HG03460 (cell line): Measurements from ENCODE around the gene SLC6A1.

ENCODE experiments used
- ATAC-seq: cut with Tn5 transposase; IDR thresholded peaks from one replicate; pipeline ENCODE4 v1.9.1; 2021; ENCODE audit not compliant: unreplicated experiment

Gene SLC6A1

DNA sequence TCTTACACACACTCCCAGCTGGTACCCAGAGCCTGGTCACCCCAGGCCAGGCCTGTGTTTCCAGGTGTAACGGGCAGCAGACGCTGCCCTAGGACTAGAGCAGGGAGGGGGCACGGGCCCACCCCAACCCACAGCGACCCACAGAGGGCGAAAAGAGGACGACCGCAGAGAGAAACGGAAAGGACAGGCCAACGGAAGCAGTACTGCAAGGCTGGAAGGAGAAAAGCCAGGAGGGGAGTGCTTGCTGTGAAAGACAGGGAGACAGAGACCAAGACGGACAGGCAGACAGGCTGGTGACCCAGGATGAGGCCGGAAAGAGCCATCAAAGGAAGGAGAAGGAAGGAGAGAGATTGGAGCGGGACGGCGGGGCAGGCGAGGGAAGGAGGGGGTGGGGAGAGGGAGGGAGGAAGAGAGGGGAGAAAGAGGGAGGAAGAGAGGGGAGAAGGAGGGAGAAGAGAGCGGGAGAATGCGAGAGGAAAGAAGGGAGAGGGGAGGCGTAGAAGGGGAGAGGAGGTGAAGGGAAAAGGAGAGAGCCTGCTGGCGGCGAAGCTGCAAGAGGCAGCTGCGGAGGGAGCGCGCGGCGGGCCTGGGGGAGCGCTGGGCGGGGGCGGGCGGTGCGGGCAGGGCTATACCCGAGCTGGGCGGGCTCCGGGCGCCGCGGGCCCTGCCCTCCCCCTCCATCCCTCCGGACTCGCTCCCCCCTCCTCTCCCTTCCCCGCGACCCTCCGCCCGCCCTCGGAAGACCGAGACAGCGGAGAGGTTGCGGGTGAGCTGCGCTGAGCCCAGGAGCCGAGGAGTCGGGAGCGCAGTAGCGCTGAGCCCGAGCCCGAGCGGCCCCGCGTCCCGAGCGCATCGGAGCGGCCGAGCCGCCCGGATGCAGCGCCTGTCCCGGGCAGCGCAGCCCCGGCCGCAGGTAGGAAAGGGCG is at the start of gene SLC6A1:
Gene SLC6A1 (plus strand): TSS at position 732 of the 926 bp plus-strand sequence. CDS start 24,464 bp downstream, outside the sequence.
- no peak for ATAC-seq

DNA sequence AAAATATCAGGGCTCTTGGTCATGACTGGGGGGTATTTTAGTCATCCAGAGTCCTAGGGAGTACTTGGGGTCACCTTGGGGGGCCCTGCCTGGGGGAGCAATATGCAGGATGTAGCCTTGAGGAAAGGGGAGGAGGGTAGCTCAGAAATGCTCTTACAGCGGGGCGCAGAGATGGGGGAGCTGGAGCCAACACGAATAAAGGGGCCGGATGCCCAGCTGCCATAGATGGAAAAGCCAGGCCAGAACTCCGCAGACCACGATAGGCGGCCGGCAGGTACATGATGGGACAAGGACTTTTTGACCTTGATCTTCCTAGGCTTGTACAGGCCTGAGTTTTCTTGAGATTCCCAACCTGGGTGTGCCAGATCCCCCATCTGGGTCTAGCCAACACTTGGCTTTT is 47.7 kb upstream of the SLC6A1 start:
- no peak for ATAC-seq

DNA sequence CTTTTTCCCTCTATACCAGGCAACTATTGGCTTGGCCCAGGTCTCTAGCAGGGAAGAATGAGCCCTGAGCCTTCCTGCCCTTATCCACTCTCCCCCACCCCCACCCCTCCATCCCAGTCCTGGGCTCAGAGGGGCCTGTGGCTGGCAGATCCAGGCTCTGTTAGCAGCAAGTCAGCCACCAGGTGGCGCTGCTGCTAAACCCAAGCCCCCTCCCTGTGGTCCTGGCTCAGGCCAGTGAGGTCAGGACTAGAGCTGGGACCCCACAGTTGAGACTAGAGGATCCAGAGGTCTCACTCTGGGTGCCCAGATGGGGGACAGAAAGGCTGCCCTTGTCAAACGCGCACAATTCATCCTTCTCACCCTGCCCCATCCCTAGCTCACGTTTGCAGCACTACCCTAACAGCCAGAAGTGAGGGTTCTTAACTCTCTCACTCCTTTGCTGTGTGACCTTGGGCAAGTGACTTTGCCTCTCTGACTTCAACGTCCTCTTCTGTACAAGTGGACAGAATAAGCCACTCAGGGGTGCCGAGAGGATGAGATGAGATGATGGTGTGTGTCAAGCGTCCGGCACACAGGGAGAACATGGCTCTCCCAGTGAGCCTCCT is 46.8 kb upstream of the SLC6A1 start:
- no peak for ATAC-seq

DNA sequence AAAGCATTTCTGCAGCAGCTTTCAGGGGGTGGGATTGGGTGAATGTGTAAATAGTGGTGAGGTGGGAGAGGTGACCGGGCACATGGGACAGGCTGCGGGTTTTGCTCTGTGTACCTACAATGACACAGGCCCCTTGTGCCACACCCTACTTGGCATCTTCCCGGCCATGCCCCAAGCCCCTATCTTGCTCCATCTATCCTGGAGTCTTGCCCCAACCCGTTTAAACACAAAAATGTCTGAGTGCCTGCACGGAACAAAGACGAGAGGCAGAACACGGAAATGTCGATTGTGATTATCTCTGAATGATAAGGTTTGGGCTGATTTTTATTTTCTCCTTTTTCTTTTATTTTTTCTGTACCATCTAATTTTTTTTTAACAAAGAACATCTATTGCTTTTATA is 46.0 kb upstream of the SLC6A1 start:
- ATAC-seq: no peak

DNA sequence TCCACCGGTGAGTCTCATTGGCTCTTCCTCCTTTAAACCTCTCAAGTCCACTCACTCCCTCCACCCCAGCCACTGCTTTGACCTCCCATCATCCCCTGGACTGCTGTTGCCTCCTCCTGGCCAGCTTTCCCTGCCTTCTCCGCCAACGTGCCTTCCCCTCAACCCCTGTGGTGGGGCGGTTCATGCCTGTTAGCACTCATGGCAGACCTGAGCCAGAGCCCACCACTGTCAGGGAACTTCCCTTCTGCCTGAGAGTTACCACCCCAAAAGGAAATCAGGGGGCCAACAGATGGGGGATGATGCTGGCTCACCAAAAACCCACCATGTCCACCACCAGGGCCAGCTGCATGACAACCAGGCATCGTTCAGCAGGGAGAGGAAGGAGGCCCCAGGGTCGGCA is 44.2 kb upstream of the SLC6A1 start:
- ATAC-seq: no peak

DNA sequence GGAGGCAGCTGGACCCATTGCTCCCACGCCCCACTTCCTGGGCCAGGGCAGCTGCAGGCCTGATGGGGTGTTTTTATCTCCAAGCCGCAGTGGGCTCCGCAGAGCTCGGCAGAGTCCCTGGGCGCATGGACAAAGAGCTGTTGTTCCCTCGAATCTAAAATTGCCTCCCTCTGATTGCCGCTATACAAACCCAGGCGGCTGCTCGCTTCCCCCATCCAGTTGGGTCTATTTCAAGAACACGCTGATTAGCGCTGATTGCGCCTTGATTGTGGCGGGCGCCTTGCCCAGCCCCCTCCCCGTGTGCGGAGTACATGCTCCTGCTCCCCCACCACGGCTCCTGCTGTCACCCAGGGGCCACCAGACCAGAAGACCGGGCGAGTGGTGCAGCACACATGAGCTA is 43.4 kb upstream of the SLC6A1 start:
- ATAC-seq: no peak

DNA sequence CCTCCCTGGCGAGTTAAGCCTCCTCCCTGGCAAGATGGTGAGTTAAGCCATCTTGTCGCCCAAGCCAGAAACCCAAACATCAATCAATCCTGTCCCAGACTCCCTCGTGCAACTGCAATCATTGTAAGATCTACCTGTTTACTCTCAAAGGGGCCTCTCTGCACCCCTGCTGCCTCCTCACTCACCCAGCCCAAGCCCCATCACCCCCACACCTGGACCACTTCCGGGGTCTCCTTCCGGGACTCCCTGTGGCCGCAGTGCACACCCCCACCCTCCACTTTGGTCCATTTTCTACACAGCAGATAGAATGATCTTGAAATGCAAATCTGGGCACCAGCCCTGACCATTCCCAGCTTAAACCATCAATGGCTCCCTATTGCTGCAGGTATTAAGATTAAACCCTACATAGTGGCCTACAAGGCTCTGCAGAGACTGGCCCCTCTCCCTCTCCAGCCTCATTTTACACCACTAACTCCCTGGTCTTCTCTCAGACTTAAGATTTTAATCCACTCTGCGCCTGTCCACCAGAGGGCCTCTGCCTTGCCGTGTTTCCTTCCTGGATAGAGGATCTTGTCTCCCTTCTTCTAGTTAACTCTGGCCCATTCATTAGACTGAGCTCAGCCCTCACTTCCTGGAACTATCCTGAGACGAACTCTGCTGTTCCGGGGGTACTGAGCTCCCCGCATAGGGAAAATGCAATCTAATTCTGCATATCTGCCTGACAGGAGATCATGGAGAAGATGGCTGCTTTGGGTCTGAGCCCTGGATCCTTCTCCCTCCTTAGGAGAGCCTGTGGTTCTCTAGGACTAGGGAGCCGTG is 41.9 kb upstream of the SLC6A1 start:
- no peak for ATAC-seq

DNA sequence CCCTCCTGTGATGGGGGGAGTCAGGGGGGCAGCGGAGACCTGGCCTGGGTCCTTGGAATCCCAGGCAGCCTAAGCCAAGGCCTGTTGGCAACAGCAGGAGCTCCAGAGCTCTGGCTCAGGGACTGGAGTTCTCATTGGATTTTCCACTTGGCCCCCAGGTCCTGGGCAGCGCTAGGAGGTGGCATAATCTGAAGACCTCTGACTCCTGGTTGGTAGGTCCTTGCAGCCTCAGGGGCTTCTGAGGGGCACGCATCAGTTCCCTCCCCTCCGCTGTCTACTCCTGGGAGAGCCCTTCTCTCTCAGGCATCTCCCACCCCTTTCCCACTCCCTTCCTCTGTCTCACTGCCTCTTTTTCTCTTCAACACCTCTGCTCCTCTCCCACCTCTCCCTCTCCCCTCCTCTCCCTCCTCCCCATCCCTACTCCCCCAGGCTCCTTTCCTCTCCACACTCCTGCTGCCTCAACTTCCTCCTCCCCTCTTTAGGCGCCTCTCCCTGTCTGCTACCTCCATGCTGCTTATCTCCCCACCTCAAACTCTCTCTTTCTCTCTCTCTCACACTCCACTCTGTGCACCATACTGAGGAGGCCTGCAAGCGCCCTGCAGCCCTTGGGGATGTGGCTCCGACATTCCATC is 41.1 kb upstream of the SLC6A1 start:
- ATAC-seq: no peak

DNA sequence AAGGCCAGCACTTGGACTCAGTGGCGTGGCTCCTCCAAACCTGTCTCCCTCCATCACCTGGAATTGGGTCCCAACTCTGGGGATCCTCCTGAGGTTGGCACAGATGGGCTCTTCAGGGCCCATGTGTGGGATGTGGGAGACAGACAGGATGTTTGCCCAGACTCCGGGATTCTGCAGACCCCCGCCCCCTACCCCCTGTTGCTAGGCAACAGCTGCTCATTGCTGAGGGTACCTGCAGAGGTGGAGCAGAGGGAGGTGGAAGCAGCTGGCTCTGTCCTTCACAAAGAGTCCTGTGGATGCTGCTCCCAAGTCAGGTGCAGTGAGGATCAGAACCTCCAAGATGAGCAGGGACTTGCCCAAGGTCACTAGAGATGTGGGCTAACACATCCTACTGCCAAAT is 40.0 kb upstream of the SLC6A1 start:
- ATAC-seq: no peak

DNA sequence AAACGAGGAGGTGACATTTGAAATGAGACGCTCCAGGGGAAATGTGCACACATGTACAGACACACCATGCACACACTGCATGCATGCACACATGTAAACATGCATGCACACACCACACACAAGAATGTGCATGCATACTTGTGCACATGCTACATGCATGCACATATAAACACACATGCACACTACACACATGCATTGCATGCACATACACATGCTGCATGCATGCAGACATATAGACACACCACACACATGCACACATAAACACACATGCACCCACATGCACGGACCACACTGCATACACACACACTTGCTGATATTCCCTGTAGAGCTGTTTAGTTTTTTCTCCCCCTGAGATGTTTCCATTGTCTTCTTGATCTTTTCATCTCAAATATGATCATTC is 37.8 kb upstream of the SLC6A1 start:
- ATAC-seq: no peak

DNA sequence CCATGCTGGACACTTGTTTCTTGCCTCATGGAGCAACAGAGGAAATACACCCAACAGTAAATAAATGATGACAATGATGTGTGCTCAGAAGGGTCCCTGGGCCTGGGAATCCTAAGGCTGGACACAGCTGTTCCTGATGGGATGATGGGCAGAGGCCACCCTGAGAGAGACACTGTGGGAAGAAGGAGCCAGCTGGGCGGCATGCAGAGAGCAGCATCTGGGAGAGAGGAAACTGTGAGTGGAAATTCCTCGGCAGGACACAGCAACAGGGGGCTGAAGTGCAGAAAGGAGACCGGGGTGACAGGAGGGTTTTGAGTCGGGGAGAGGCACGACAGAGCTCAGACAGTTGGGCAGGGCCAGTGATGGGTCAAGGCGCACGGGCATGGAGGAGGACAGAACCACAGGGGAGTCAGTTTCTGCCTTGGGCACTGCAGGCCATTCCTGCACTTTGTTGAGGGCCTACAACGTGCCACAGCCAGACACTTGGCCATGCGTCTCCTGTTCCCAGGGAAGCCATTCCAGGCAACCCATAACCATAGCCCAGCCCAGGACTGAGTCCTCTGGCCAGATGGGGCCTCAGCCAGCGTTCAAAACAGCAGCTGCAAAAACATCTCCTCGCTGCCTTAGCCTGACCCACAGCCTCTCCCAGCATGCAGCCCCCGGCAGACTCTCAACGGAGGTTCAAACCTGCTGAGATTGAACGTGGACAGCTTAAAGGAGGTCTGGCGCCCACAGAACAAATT is 36.7 kb upstream of the SLC6A1 start:
- ATAC-seq: no peak

DNA sequence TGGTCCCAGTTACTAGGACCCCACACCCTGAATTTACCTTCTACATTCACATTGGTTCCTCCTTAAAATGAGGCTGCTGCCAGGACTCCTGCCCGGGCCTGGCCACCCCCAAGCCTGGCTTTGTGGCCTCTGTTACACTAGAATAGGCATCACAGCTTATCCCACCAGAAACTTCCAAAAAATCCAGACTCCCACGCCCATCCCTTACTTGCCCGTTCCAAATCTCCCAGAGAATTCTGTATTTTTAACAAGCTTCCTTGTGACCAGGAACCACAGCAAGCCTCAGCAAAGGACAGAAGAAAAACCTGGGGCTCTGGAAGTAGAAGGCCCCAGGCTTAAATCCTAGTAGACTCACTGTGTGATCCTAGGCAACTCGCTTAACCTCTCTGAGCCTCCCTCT is 36.0 kb upstream of the SLC6A1 start:
- no peak for ATAC-seq

DNA sequence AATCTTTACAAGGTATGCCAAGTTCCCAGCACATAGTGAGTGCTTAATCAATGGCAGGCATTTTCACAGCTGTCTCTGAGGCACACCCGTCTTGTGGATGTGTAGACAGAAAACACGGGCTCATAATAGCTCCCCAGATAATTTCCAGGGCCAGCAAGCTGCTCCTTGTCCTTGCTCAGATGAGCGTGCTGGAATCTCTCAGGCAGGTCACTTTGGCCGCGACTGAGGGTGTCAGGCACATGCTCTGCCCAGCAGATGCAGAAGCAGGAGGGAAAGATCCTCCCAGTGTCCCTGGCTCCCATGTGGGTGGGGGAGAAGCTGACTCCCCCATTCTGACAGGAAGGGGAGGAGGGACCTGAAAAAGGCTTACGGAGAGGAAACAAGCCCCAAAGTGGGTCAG is 35.6 kb upstream of the SLC6A1 start:
- no peak for ATAC-seq

DNA sequence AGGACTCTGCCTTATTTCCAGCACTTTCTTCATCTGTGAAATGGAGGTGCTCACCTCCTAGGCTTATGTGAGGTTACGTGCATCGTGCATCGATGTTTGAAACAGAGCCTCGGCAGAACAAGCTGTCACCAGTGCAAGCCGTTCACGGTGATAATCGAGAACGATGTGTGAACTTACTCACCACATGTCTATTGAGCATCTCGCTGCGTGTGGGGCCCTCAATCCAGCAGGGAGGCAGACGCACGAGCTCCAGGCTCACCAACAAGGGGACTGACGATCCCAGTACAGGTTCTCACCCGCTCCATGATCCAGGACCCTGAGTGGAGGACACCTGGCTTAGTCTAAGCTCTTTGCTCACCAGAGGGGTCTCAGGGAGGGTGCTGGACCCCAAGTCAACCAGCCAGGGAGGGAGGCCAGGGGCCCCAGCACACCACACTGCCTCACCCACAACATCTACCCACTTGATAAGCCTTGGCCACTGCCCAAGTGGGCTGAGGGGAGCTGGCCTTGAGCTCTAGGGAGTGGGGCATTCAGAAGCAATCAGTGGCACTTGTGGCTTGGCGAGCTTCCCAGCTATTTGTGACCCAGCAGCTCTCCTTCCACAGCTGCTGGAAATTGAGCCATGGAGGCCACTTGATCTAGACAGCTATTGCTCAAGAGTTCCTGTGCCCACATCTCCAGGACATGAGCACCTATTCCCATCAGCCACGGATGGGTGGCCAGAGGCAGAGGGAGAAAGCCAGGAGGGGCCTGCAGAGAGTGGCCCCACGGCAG is 34.4 kb upstream of the SLC6A1 start:
- no peak for ATAC-seq

DNA sequence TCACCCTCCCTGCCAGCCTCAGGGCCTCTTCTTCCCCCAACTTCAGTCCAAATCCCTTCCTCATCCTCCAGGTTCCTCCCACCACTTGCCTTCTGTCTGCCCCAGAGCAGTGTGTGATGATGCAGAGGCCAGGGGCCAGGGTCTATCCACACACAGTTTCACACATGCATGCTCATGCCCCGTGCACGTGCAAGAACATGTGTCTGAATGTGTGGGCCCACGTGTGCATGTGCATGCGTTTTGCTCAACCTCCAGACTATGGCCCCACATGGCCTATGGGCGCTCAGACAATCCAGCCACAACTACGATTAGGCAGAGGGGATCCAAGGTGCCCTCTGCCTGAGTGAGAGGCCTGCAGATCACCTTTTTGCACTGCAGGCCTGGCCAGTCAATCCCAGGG is 32.3 kb upstream of the SLC6A1 start:
- ATAC-seq: no peak

DNA sequence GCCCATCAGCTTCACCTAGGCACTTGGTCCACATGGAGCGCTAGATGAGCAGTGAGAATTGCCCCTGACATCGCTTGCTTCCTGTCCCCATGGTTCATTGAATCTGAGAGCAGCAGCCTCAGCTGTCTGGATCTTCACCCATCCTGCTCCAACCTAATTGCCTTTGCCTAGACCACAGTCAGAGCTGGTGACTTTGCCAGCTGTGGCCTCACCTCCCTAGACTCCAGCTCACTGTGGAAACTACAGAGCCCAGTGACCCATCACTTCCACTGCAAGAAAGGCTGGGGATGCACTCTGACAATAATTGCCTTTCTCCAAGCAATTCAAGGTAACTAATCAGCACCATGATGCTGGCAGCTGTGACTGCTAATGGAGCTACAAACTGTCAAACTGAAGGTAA is 30.6 kb upstream of the SLC6A1 start:
- no peak for ATAC-seq

DNA sequence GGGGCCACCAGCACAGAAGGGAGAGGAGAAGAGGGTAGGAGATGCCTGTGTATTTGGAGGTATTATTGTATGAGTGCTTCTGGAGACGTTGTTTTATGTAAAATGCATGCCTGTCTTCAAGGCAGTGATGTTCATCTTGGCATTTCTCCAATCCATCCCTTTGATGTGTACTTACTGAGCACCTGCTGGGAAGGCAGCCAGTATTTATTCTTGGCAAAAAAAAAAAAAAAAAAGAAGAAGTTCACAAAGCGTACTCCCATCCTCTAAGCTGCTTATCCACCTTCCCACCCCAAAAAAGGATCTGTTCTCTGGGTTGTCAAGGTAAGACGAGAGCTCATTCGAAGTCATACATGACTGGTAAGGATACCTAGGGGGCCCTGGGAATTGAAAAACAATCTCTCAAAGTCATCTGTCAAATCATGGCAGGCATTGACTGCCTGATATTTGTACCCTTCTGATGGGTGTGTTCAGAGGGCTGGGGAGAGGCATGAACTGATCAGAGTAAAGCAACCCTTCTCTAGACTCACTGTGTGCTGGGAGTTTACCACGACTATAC is 30.0 kb upstream of the SLC6A1 start:
- no peak for ATAC-seq

DNA sequence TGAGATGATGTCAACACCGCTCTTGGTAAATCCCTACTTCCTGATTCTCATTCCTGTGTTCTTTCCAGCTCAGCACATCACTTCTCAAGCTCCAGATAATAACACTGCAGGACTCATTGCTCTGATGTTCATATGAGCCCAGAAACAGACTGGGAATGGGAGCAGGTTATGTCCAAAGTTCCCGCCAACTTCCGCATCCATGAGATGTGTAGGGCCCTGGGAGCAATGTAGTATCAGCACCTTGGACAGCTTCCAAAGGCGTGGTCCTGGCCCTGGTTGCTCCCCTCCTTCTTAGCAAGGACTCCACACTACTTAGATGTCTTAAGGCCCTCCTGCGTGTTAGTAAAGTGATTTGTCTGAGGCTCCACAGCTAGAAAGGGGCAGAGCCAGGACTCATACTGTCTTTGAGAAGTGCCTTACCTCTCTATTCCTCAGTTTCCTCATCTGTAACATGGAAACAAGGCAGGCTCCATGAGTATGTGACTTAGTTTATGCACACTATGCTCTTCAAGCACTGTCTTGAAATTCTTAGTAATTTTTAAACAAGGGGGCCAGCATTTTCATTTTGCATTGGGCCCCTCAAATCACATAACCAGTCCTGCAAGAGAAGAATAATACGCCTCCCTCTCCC is 27.9 kb upstream of the SLC6A1 start:
- ATAC-seq: no peak

DNA sequence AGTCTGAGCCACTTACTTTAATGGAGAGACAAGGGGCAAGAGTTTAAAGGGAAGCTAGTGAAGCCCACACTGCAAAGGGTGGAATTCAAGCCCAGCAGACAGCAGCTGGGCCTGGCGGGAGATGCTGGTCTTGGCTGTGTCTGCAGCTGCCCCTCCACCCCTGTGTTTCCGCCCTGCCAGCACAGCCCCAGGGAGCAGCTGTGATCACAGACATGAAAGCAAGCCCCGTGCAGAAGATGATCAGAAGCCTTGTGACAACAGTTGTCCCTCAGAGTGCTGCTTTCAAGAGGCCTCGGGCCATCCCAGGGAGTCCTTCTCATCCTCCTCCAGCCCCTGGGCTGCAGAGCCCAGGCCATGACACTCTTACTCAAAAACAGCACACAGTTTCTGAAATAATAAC is 24.1 kb upstream of the SLC6A1 start:
- ATAC-seq: no peak
